H1 (cell line): ENCODE data around the gene RHOU. TPM values are rescaled to one million over a fixed set of nuclear protein-coding genes. Genes with fewer than 3 reads are reported as not detected.

Source experiments
- CTCF ChIA-PET: fragments of 300-600 bp; sonication (Branson Sonifier 250); formaldehyde crosslinking; loops from one replicate; lab custom pipeline; 2021; ENCODE audit not compliant: partially characterized antibody; lab: Charles Lee
- POLR2A ChIA-PET: fragments of 300-600 bp; sonication (Branson Sonifier 250); formaldehyde crosslinking; loops from one replicate; lab custom pipeline; 2021; ENCODE audit warnings: inconsistent platforms; ENCODE audit not compliant: partially characterized antibody; lab: Charles Lee
- DNase-seq, 2 experiments: peaks; one replicate each; pipeline versions ENCODE4 v3.0.0 to v3.0.0-alpha.2; 2010 to 2022; ENCODE audit warnings: low spot score in 2 of 2, low read depth in 1 of 2, mixed read lengths in 1 of 2
- FAIRE-seq: peaks from 2 replicates; lab custom pipeline; 2011; peaks lifted over from hg19 to GRCh38; lab: Jason Lieb, UNC
- H2AFZ ChIP-seq: 2 replicates; pipeline ENCODE4 v1.8.1; 2012; ENCODE audit warnings: low read length, inconsistent platforms
- H2AK5ac ChIP-seq: 2 replicates; pipeline ENCODE4 v1.6.1; 2013; ENCODE audit warnings: low read depth, low read length
- H2BK120ac ChIP-seq: replicated peaks from 2 replicates; pipeline ENCODE3; 2013; ENCODE audit warnings: low read depth, low read length, inconsistent platforms
- H2BK12ac ChIP-seq: 2 replicates; pipeline ENCODE4 v1.6.1; 2013; ENCODE audit warnings: low read depth, low read length
- H2BK15ac ChIP-seq: 2 replicates; pipeline ENCODE4 v1.6.1; 2013; ENCODE audit warnings: low read length
- H2BK20ac ChIP-seq: 2 replicates; pipeline ENCODE4 v1.6.1; 2013; ENCODE audit warnings: low read length
- H2BK5ac ChIP-seq: 2 replicates; pipeline ENCODE4 v1.6.1; 2013; ENCODE audit warnings: low read depth, low read length
- H3K14ac ChIP-seq: 2 replicates; pipeline ENCODE4 v1.6.1; 2013; ENCODE audit warnings: inconsistent platforms; ENCODE audit not compliant: insufficient read length
- H3K18ac ChIP-seq: 2 replicates; pipeline ENCODE4 v1.6.1; 2013; ENCODE audit warnings: low read length; ENCODE audit errors: extremely low read depth
- H3K23ac ChIP-seq: 2 replicates; pipeline ENCODE4 v1.6.1; 2013; ENCODE audit warnings: inconsistent platforms; ENCODE audit not compliant: insufficient read length
- H3K23me2 ChIP-seq: 2 replicates; pipeline ENCODE4 v1.6.1; 2013; ENCODE audit warnings: low read depth, low read length
- H3K27ac ChIP-seq: 2 replicates; pipeline ENCODE4 v1.6.1; 2011; ENCODE audit warnings: low read depth, low read length, inconsistent platforms
- H3K27me3 ChIP-seq, 4 experiments: replicated peaks in 1 of 4; 1 replicate in 1 of 4; 2 replicates in 3 of 4; pipeline versions ENCODE4 v1.6.1 to v1.8.1; 2011 to 2013; ENCODE audit warnings: low read length in 3 of 4, mild to moderate bottlenecking in 3 of 4, inconsistent platforms in 2 of 4, mixed read lengths in 2 of 4, moderate library complexity in 1 of 4; ENCODE audit not compliant: control insufficient read depth in 3 of 4, insufficient read depth in 3 of 4; ENCODE audit errors: extremely low read depth in 1 of 4
- H3K36me3 ChIP-seq, 4 experiments: 2 replicates each; pipeline versions ENCODE4 v1.6.1 to v1.8.1; 2011 to 2013; ENCODE audit warnings: mild to moderate bottlenecking in 4 of 4, low read length in 3 of 4, moderate library complexity in 2 of 4, control low read depth in 1 of 4, inconsistent platforms in 1 of 4; ENCODE audit not compliant: insufficient read depth in 4 of 4, control insufficient read depth in 2 of 4
- H3K4ac ChIP-seq: replicated peaks from 2 replicates; pipeline ENCODE3; 2013; ENCODE audit warnings: low read length, low read depth, mixed read lengths, inconsistent platforms; ENCODE audit not compliant: insufficient read length
- H3K4me1 ChIP-seq, 4 experiments: replicated peaks in 1 of 4; 1 replicate in 1 of 4; 2 replicates in 3 of 4; pipeline versions ENCODE4 v1.6.1 to v1.8.1; 2011 to 2013; ENCODE audit warnings: low read length in 3 of 4, inconsistent platforms in 2 of 4, mixed read lengths in 1 of 4; ENCODE audit not compliant: insufficient read depth in 4 of 4, control insufficient read depth in 3 of 4
- H3K4me2 ChIP-seq, 2 experiments: 2 replicates each; pipeline versions ENCODE4 v1.6.1 to v1.8.1; 2011 to 2013; ENCODE audit warnings: low read depth in 2 of 2, low read length in 2 of 2, control low read depth in 1 of 2, inconsistent platforms in 1 of 2, mild to moderate bottlenecking in 1 of 2; ENCODE audit not compliant: insufficient read depth in 1 of 2
- H3K4me3 ChIP-seq, 4 experiments: fragments of 200-600, 300-600 bp in 1 of 4; sonication (generic), shearing (Covaris generic), sonication (Bioruptor Twin) in 1 of 4; 2 replicates each; pipeline versions ENCODE4 v1.5.1 to v1.8.1; 2011 to 2016; ENCODE audit warnings: low read length in 4 of 4, low read depth in 3 of 4, control low read depth in 2 of 4, inconsistent platforms in 2 of 4, mild to moderate bottlenecking in 2 of 4, mixed read lengths in 1 of 4, moderate library complexity in 1 of 4; ENCODE audit not compliant: insufficient read depth in 2 of 4; ENCODE audit errors: extremely low read depth in 1 of 4
- H3K56ac ChIP-seq: replicated peaks from 2 replicates; pipeline ENCODE3; 2013; ENCODE audit warnings: low read depth, mild to moderate bottlenecking, mixed read lengths, low read length, inconsistent platforms; ENCODE audit not compliant: insufficient read length
- H3K79me1 ChIP-seq: 2 replicates; pipeline ENCODE4 v1.6.1; 2013; ENCODE audit warnings: low read depth, low read length, control low read depth
- H3K79me2 ChIP-seq, 2 experiments: 2 replicates each; pipeline versions ENCODE4 v1.6.1 to v1.8.1; 2012 to 2013; ENCODE audit warnings: low read length in 2 of 2, mild to moderate bottlenecking in 2 of 2, inconsistent platforms in 1 of 2; ENCODE audit not compliant: insufficient read depth in 2 of 2, control insufficient read depth in 1 of 2
- H3K9ac ChIP-seq, 4 experiments: replicated peaks in 1 of 4; 1 replicate in 1 of 4; 2 replicates in 3 of 4; pipeline versions ENCODE4 v1.6.1 to v1.8.1; 2011 to 2013; ENCODE audit warnings: low read depth in 3 of 4, low read length in 3 of 4, control low read depth in 2 of 4, mild to moderate bottlenecking in 2 of 4, moderate library complexity in 2 of 4, inconsistent platforms in 1 of 4; ENCODE audit errors: extremely low read depth in 1 of 4
- H3K9me3 ChIP-seq, 2 experiments: 2 replicates each; pipeline versions ENCODE4 v1.6.1 to v1.8.1; 2012 to 2013; ENCODE audit warnings: mild to moderate bottlenecking in 2 of 2, moderate library complexity in 2 of 2, control low read depth in 1 of 2, inconsistent platforms in 1 of 2, low read depth in 1 of 2, low read length in 1 of 2, mixed read lengths in 1 of 2; ENCODE audit not compliant: insufficient read depth in 2 of 2
- H4K20me1 ChIP-seq, 2 experiments: replicated peaks in 1 of 2; 2 replicates each; pipeline versions ENCODE3 to v1.8.1; 2011 to 2013; ENCODE audit warnings: inconsistent platforms in 2 of 2, low read length in 2 of 2, mild to moderate bottlenecking in 1 of 2; ENCODE audit not compliant: insufficient read depth in 2 of 2, control insufficient read depth in 1 of 2
- H4K5ac ChIP-seq: 2 replicates; pipeline ENCODE4 v1.6.1; 2013; ENCODE audit warnings: low read length, low read depth, mixed read lengths, inconsistent platforms; ENCODE audit not compliant: insufficient read length
- H4K8ac ChIP-seq: 2 replicates; pipeline ENCODE4 v1.8.0; 2013; ENCODE audit warnings: mild to moderate bottlenecking, moderate library complexity, low read length, inconsistent platforms; ENCODE audit not compliant: insufficient read depth; ENCODE audit errors: extremely low read depth
- H4K91ac ChIP-seq: replicated peaks from 2 replicates; pipeline ENCODE3; 2013; ENCODE audit warnings: low read length, mixed read lengths, inconsistent platforms; ENCODE audit not compliant: insufficient read length
- ATF3 ChIP-seq: IDR thresholded peaks from 2 replicates; pipeline ENCODE4 v1.6.1; 2011; ENCODE audit warnings: low read depth, mild to moderate bottlenecking, low read length; ENCODE audit not compliant: insufficient read depth
- BACH1 ChIP-seq: IDR thresholded peaks from 2 replicates; pipeline ENCODE4 v1.6.1; 2012; ENCODE audit warnings: low read length, improper control_type of control experiment
- CHD2 ChIP-seq: IDR thresholded peaks from 2 replicates; pipeline ENCODE4 v1.6.1; 2012; ENCODE audit warnings: low read length, improper control_type of control experiment
- EGR1 ChIP-seq: IDR thresholded peaks from 2 replicates; pipeline ENCODE4 v1.6.1; 2011; ENCODE audit warnings: low read depth, low read length, borderline replicate concordance
- EZH2 ChIP-seq: fragments of 200-600 bp; sonication (generic); IDR thresholded peaks from 2 replicates; pipeline ENCODE4 v1.7.1; 2012; ENCODE audit warnings: low read depth, mild to moderate bottlenecking, moderate library complexity, low read length, inconsistent platforms; ENCODE audit not compliant: severe bottlenecking
- JUN ChIP-seq: IDR thresholded peaks from 2 replicates; pipeline ENCODE4 v1.6.1; 2011; ENCODE audit warnings: low read depth, mild to moderate bottlenecking, improper control_type of control experiment, low read length
- JUND ChIP-seq: IDR thresholded peaks from 2 replicates; pipeline ENCODE4 v1.6.1; 2011; ENCODE audit warnings: mild to moderate bottlenecking, improper control_type of control experiment, low read length
- MAFK ChIP-seq: IDR thresholded peaks from 2 replicates; pipeline ENCODE4 v1.6.1; 2012; ENCODE audit warnings: low read depth, mild to moderate bottlenecking, improper control_type of control experiment, low read length
- PHF8 ChIP-seq: fragments of 200-600 bp; sonication (generic); conservative IDR thresholded peaks from 2 replicates; pipeline ENCODE4 v1.7.1; 2012; ENCODE audit warnings: low read depth, mild to moderate bottlenecking, inconsistent platforms, low read length, moderate library complexity
- RBBP5 ChIP-seq: IDR thresholded peaks from 2 replicates; pipeline ENCODE4 v1.7.1; 2012; ENCODE audit warnings: low read depth, mild to moderate bottlenecking, inconsistent platforms, low read length, moderate library complexity, borderline replicate concordance
- RXRA ChIP-seq: IDR thresholded peaks from 2 replicates; pipeline ENCODE4 v1.6.1; 2011; ENCODE audit warnings: low read depth, mild to moderate bottlenecking, low read length, moderate library complexity; ENCODE audit not compliant: insufficient read depth
- SP2 ChIP-seq: IDR thresholded peaks from 2 replicates; pipeline ENCODE4 v1.6.1; 2012; ENCODE audit warnings: mild to moderate bottlenecking, low read length, inconsistent platforms
- SRF ChIP-seq: IDR thresholded peaks from 2 replicates; pipeline ENCODE4 v1.6.1; 2011; ENCODE audit warnings: mild to moderate bottlenecking, low read depth, low read length, moderate library complexity
- SUZ12 ChIP-seq: fragments of 200-600 bp; sonication (generic); IDR thresholded peaks from 2 replicates; pipeline ENCODE4 v1.6.1; 2012; ENCODE audit warnings: mild to moderate bottlenecking, inconsistent platforms, low read length, moderate library complexity, mixed read lengths
- TCF12 ChIP-seq: IDR thresholded peaks from 2 replicates; pipeline ENCODE4 v1.6.1; 2011; ENCODE audit warnings: low read depth, mild to moderate bottlenecking, low read length
- WGBS, 2 experiments: shearing (Covaris generic) in 1 of 2; methylation state at CpG; one replicate each; pipeline versions ENCODE4 v1.1.6 to v1.1.7; 2013 to 2015; ENCODE audit warnings: low lambda C conversion rate in 2 of 2, mixed read lengths in 2 of 2, inconsistent platforms in 1 of 2, low coverage in 1 of 2, missing lambda C conversion rate in 1 of 2; ENCODE audit not compliant: insufficient replicate concordance in 2 of 2, insufficient coverage in 1 of 2, insufficient read length in 1 of 2; ENCODE audit errors: extremely low coverage in 1 of 2, missing lambda C conversion rate in 1 of 2; 5-methylcytosine and 5-hydroxymethylcytosine counted together
- polyA plus RNA-seq, 7 experiments: library from polyadenylated mRNA; depleted of rRNA in 3 of 7; stranded (reverse) in 5 of 7; unstranded in 2 of 7; fragments of >200 nt in 5 of 7; fragments of 200-250 nt in 2 of 7; gene quantifications; 1 replicate in 5 of 7; 2 replicates in 1 of 7; 4 replicates in 1 of 7; pipeline versions ENCODE4 v1.2.1 to v1.2.3, GENCODE V29; 2011 to 2013; ENCODE audit warnings: missing spikeins in 2 of 7, mixed read lengths in 2 of 7
- total RNA-seq: library from RNA; stranded (reverse); fragmentation: NEBNext Ultra II Directional; extraction: Animal tissue kit (Norgen Biotek cat#: 25700); gene quantifications from 2 replicates; pipeline ENCODE4 v1.2.1, GENCODE V29; 2021

RHOU gene
- total and polyA plus RNA-seq, 2 of the 8 experiments (the other 6 are each of a cell fraction or from before 2014, with no cell fraction given) = 3.0 to 3.4 TPM

GRCh38 chr1:228733576-228733975 lies 1.7 kb upstream of the RHOU start:
- Histone ChIP-seq H2BK120ac (no peak overlapping the region), H3K14ac (no peak overlapping the region), H2AK5ac (no peak overlapping the region), H3K23me2 (no peaks in the 10 kb centered on the region; the same call in 1 of the 2 replicates), H3K79me1 (no peaks in the 10 kb centered on the region), H3K18ac (no peak overlapping the region), H4K5ac (no peak overlapping the region), H3K4me3 (no peak overlapping the region), H2BK15ac (no peak overlapping the region), H3K9ac (no peak overlapping the region), H2BK12ac (no peak overlapping the region), H3K79me2 (no peaks in the 10 kb centered on the region), H3K27me3 (peaks cover 0 to 25% (median 11%) of the 10 kb centered on the region in 4 experiments; a peak in 5 of 7 replicates), H3K4me2 (no peak overlapping the region), H4K20me1 (no peaks in the 10 kb centered on the region), H3K36me3 (no peaks in the 10 kb centered on the region), H4K8ac (no peak overlapping the region), H2AFZ (no peak overlapping the region), H2BK20ac (no peak overlapping the region), H3K4me1 (peaks cover 0 to 3% (median 1%) of the 10 kb centered on the region in 4 experiments; a peak in 3 of 7 replicates), H3K27ac (no peak overlapping the region), H3K23ac (no peak overlapping the region), H4K91ac (no peak overlapping the region), H3K56ac (no peak overlapping the region), H2BK5ac (no peak overlapping the region), H3K9me3 (no peaks in the 10 kb centered on the region), H3K4ac (no peak overlapping the region)
- WGBS, 2 experiments = 81% methylated on average over 4 of the region's 4 CpGs; no CpG with 5 or more reads in 1 of the 2 experiments
- ChIA-PET CTCF (interaction anchor here (1.1 to 2.6 kb wide), 4 partner anchors 10 to 277 kb away, joined by 3 to 10 read pairs (median 3); no protein-coding TSS in a partner anchor), POLR2A (no interaction called here)
- no peak for FAIRE-seq
- no peak for DNase-seq
- TF ChIP-seq SRF (no peak), RXRA (no peak), SP2 (no peak), BACH1 (no peak), ATF3 (no peak), EZH2 (no peak), JUND (no peak), PHF8 (no peak), EGR1 (no peak), MAFK (no peak), RBBP5 (no peak), CHD2 (no peak), TCF12 (no peak), SUZ12 (no peak), JUN (no peak)
